COR-L47 (cell line): ENCODE measurements around the gene DDX52.

Experiments
- DNase-seq: peaks from one replicate; lab custom pipeline; 2025; lab: John Stamatoyannopoulos, UW

DDX52 gene

DNA sequence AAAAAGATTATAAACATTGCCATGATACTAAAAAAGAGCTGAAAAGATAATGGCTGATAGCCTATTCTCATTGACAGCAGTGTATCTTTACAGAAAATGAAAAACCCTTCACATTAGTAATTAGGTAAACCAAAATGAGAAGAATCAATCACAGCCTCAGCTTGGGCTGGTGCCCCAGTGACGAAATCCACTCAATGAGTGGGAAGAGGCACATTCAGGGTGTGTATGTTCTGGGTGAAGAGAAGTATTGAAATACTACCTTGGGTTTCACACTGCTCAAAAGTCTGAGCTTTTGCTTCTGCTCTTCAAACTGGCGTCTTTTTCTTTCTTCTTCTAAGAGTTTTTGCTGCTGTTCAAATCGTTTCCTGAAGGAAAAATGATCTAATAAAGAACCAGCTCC lies 58.2 kb downstream of the DDX52 start:
- DNase-seq, result no peak

DNA sequence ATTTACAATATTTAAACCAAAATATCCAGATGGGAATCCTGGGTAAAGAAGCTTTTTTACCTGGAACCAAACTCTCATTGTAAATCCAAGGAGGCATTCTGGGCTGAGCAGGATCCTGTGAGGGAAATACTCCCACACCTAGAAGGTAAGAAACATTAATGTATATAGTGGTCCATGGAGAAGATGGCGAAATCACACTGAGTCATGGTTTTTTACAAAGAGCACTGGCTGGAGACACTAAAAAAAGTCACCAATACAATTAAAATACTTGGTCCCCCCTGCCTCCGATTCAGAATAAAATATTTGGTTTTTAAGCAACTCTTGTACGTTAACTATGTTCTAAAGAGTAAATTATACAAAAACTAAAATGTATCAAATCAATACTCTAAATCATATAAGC lies 67.0 kb downstream of the DDX52 start:
- no peak for DNase-seq

DNA sequence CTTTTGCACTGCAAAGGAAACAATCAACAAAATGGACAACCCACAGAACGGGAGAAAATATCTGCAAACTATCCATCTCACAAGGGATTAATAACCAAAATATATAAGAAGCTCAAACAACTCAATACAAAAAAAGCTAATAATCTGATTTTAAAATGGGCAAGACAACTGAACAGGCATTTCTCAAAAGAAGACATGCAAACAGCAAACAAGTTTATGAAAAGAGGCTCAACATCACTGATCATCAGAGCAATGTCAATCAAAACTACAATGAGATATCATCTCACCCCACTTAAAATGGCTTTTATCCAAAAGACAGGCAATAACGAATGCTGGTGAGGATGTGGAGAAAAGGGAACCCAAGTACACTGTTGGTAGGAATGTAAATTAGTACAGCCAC lies 68.8 kb downstream of the DDX52 start:
- no peak for DNase-seq

DNA sequence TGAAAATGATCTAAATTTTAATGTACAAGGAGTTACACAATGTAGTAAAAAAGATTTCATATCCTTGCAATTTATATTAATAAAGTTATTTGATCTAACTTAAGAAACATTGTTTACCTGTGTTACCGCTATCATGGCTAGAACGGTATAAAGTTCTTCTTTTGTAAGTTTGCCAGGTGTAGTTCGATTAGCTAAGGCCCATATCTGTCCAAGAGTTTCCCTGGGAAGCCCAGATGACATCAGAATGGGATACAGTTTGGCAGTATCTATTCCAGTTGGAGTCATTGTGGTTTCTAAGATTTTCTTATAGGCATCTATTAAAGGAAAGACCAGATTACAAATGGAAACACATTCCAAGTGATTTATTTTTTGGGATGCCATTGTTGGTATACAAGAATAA lies 71.6 kb downstream of the DDX52 start:
- DNase-seq, result no peak

DNA sequence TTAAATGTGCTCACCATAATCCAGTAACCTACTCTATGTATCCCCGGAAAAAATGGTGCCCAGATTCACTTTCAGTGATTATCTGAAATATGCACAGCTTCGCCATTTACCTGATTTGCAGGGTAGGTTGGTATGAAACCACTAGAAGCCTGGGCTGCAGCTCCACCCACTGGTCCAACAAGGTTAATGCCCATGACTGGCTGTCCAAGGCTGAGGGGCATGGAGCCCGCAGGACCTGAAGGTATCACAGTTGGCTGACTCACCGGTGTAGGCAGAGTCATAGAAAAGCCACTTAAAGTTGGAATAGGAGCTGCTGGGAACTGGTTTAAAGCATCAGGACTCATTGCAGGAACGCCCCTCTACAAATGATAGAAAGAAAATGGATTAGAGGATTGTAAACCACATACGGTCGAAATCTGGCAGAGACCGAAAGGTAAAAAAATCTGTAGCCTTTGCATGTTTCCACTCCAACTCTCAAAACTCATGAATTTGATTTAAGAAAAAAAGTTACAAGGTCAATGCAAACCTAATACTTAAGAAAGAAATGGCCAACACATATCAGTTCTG lies 72.6 kb downstream of the DDX52 start:
- DNase-seq, result peak; percentile 7

DNA sequence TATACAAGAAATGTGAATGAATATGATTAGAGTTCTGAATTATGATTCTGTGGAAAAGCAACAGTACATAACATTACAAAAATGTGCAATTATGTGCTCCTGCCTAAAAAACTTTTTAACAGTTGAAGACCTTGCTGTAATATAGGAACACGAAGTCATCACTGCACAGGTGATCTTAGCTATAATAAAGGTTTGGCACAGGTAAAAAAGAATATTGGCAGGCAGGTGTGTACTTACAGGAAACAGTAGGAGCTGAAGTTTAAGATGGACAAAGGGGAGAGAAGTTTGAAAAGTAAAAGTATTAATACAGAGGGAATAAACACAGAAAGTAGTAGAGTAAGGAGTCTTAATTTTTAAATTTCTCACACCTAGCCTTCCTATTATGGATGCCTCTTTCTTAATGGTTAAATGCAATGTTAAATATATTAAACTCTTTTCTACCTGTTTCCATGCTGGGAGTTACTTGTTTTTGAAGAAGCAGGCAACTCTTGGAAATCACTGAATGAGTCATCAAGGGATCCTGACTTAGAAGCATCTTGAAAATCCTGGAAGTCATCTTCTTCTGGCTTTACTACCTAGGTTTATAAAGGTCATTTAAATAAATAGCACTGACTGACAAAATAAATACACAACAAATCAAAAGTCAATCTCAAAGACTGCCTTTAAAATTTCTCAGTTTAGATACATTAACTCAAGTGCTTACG lies 74.7 kb downstream of the DDX52 start:
- DNase-seq, result no peak

DNA sequence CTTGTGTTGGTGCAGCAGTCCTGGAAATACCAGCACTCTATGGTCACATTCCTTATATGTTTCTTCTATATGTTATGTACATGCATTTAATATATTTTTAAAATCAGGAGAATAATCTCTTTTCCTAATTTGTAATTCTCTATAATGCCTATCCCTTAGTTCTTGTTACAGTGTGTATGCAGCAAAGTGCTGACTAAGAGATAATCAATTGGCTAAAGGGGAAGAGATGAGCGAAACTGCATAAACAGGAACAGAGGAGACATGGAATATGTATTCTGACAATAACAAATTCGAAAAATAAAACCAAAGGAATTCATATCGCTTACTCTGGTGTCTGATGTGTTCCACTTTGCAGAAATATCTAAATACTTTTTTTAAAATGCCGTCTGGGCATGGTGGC lies 75.7 kb downstream of the DDX52 start:
- no peak for DNase-seq

DNA sequence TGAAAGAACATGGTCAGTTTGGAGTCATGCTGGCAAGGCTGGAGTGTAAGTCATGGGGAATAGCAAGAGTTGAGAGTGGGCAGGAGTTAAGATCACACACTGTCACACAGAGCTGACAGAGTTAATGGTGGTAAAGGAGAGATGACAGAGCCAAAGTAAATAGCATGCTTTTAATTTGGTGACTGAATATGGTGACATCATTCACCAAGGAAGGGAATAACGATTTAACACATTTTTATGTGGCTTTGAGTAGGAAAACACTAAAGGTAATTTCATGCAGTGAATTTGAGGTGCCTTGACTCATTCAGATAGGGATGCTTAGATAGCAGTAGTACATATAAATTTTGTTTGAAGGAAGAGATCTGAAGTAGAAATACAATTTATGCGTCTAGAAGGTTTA lies 76.1 kb downstream of the DDX52 start:
- no peak for DNase-seq

DNA sequence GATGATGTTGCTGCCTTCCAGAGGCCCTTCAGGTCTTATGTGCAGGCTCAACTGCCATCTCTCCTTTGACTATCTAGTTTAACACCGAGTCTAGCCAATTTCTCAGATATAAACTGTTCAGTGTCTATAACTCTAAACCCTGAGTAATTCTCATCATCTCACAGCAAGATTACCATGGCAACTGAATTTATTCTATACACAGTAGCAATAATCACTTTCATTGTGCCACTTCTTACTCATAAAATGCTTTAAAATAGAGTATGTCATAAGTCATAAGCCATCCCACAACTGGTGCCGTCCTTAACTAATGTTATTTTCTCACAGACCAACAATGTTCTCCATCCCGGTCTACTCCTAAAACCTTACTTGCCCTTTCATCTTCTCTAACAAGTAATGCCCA lies 79.0 kb downstream of the DDX52 start:
- DNase-seq, result no peak

DNA sequence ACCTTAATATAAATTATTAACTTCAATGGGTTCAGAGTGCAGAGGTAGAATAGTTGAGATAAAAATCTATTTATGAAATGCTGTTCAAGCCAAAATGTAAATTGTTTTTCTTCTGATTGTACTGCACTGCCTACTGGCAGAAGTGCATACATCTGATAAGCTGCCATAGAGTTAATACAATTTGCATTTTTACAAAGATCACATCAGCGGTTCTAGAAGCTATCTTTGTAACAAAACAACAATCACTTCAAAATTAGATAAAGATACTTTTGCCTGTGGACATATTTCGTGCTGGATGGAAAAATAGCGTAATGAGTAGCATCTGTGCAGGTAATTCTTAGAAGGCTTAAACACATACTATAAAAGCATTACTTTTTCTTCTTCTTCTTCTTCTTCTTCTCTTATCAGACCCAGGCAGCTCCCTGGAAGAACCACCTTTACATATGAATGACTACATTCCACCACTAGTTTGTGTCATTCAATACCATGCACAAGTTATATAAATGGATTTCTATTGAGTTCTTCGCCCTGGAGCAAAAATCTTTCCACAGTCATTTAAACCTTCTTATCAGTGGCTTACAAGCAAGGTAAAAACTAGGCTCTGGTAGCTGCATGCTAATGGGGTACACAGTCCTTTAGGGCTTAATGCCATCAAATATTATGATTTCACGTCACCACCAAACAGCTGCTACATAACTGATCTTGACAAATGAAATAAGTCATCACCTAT lies 81.1 kb downstream of the DDX52 start:
- DNase-seq, result no peak
